Skeletal muscle satellite cell (primary cell): ENCODE results near the gene HAUS7.

ENCODE experiments used
- H3K27me3 ChIP-seq: 2 replicates; pipeline ENCODE4 v1.7.0; 2013; ENCODE audit warnings: low read length; ENCODE audit not compliant: control insufficient read depth, insufficient read depth
- H3K36me3 ChIP-seq: 2 replicates; pipeline ENCODE4 v1.7.0; 2013; ENCODE audit warnings: mild to moderate bottlenecking, control low read depth, low read length; ENCODE audit not compliant: insufficient read depth
- H3K4me1 ChIP-seq: 2 replicates; pipeline ENCODE4 v1.7.0; 2013; ENCODE audit warnings: low read length; ENCODE audit not compliant: control insufficient read depth, insufficient read depth
- H3K4me2 ChIP-seq: 2 replicates; pipeline ENCODE4 v1.7.0; 2013; ENCODE audit warnings: mild to moderate bottlenecking, low read length
- H3K4me3 ChIP-seq: 2 replicates; pipeline ENCODE4 v1.7.0; 2013; ENCODE audit warnings: low read length
- H3K9ac ChIP-seq: 2 replicates; pipeline ENCODE4 v1.7.0; 2013; ENCODE audit warnings: mild to moderate bottlenecking, low read depth, low read length, moderate library complexity
- H3K9me3 ChIP-seq: replicated peaks from 2 replicates; pipeline ENCODE4 v1.7.0; 2013; ENCODE audit warnings: mild to moderate bottlenecking, control low read depth, low read length

The HAUS7 gene

GRCh38 chrX:153510383-153510782 lies 40.0 kb upstream of the HAUS7 start:
- no peaks in the 10 kb centered on the region for H3K36me3 ChIP-seq
- H3K9ac ChIP-seq, result no peak overlapping the region
- H3K4me1 ChIP-seq, result no peaks in the 10 kb centered on the region
- H3K27me3 ChIP-seq, result no peaks in the 10 kb centered on the region
- no peak overlapping the region for H3K4me2 ChIP-seq
- H3K4me3 ChIP-seq, result no peak overlapping the region
- no peaks in the 10 kb centered on the region for H3K9me3 ChIP-seq

GRCh38 chrX:153509592-153509991 lies 39.2 kb upstream of the HAUS7 start:
- Histone ChIP-seq H3K36me3 (no peaks in the 10 kb centered on the region), H3K27me3 (no peaks in the 10 kb centered on the region), H3K9ac (no peak overlapping the region), H3K4me3 (no peak overlapping the region), H3K9me3 (no peaks in the 10 kb centered on the region), H3K4me1 (no peaks in the 10 kb centered on the region), H3K4me2 (no peak overlapping the region)

- H3K9ac ChIP-seq, result no peak overlapping the region
- H3K36me3 ChIP-seq, result no peaks in the 10 kb centered on the region
- H3K27me3 ChIP-seq, result no peaks in the 10 kb centered on the region
- H3K9me3 ChIP-seq, result no peaks in the 10 kb centered on the region
- no peaks in the 10 kb centered on the region for H3K4me1 ChIP-seq
- H3K4me2 ChIP-seq, result no peak overlapping the region
- H3K4me3 ChIP-seq, result no peak overlapping the region
Measured at GRCh38 chrX:153507484-153508178, 37.3 kb upstream of the HAUS7 start.

GRCh38 chrX:153505361-153505760 lies 35.0 kb upstream of the HAUS7 start:
- H3K4me1 ChIP-seq, result no peaks in the 10 kb centered on the region
- H3K9ac ChIP-seq, result no peak overlapping the region
- no peaks in the 10 kb centered on the region for H3K9me3 ChIP-seq
- H3K36me3 ChIP-seq, result no peaks in the 10 kb centered on the region
- no peak overlapping the region for H3K4me3 ChIP-seq
- H3K27me3 ChIP-seq, result no peaks in the 10 kb centered on the region
- H3K4me2 ChIP-seq, result no peak overlapping the region

GRCh38 chrX:153504445-153505016 lies 34.2 kb upstream of the HAUS7 start:
- no peaks in the 10 kb centered on the region for H3K4me1 ChIP-seq
- H3K9me3 ChIP-seq, result no peaks in the 10 kb centered on the region
- no peak overlapping the region for H3K9ac ChIP-seq
- H3K36me3 ChIP-seq, result no peaks in the 10 kb centered on the region
- no peak overlapping the region for H3K4me2 ChIP-seq
- H3K4me3 ChIP-seq, result no peak overlapping the region
- H3K27me3 ChIP-seq, result no peaks in the 10 kb centered on the region

- Histone ChIP-seq H3K27me3 (no peaks in the 10 kb centered on the region), H3K36me3 (no peaks in the 10 kb centered on the region), H3K4me1 (no peaks in the 10 kb centered on the region), H3K4me3 (no peak overlapping the region), H3K9ac (no peak overlapping the region), H3K9me3 (no peaks in the 10 kb centered on the region), H3K4me2 (no peak overlapping the region)
Measured at GRCh38 chrX:153502796-153503195, 32.4 kb upstream of the HAUS7 start.

- H3K4me2 ChIP-seq, result no peak overlapping the region
- no peak overlapping the region for H3K9ac ChIP-seq
- H3K9me3 ChIP-seq, result no peaks in the 10 kb centered on the region
- no peaks in the 10 kb centered on the region for H3K27me3 ChIP-seq
- H3K4me3 ChIP-seq, result no peak overlapping the region
- no peaks in the 10 kb centered on the region for H3K36me3 ChIP-seq
- no peaks in the 10 kb centered on the region for H3K4me1 ChIP-seq
Measured at GRCh38 chrX:153502131-153502530, 31.8 kb upstream of the HAUS7 start.

- Histone ChIP-seq H3K27me3 (no peaks in the 10 kb centered on the region), H3K9ac (no peak overlapping the region), H3K4me3 (no peak overlapping the region), H3K4me2 (no peak overlapping the region), H3K4me1 (no peaks in the 10 kb centered on the region), H3K9me3 (no peaks in the 10 kb centered on the region), H3K36me3 (no peaks in the 10 kb centered on the region)
Measured at GRCh38 chrX:153501530-153501929, 31.2 kb upstream of the HAUS7 start.

GRCh38 chrX:153500676-153501280 lies 30.4 kb upstream of the HAUS7 start:
- H3K27me3 ChIP-seq, result no peaks in the 10 kb centered on the region
- H3K9ac ChIP-seq, result no peak overlapping the region
- no peaks in the 10 kb centered on the region for H3K4me1 ChIP-seq
- no peaks in the 10 kb centered on the region for H3K36me3 ChIP-seq
- no peaks in the 10 kb centered on the region for H3K9me3 ChIP-seq
- H3K4me2 ChIP-seq, result no peak overlapping the region
- no peak overlapping the region for H3K4me3 ChIP-seq

- no peaks in the 10 kb centered on the region for H3K36me3 ChIP-seq
- peaks cover 6% of the 10 kb centered on the region for H3K4me1 ChIP-seq
- H3K4me2 ChIP-seq, result no peak overlapping the region
- no peaks in the 10 kb centered on the region for H3K27me3 ChIP-seq
- H3K9me3 ChIP-seq, result no peaks in the 10 kb centered on the region
- no peak overlapping the region for H3K4me3 ChIP-seq
- H3K9ac ChIP-seq, result no peak overlapping the region
Measured at GRCh38 chrX:153499876-153500275, 29.5 kb upstream of the HAUS7 start.

- H3K9me3 ChIP-seq, result no peaks in the 10 kb centered on the region
- H3K36me3 ChIP-seq, result no peaks in the 10 kb centered on the region
- H3K4me2 ChIP-seq, result no peak overlapping the region
- no peaks in the 10 kb centered on the region for H3K27me3 ChIP-seq
- H3K4me1 ChIP-seq, result peaks cover 8% of the 10 kb centered on the region
- no peak overlapping the region for H3K4me3 ChIP-seq
- H3K9ac ChIP-seq, result no peak overlapping the region
Measured at GRCh38 chrX:153499341-153499740, 29.0 kb upstream of the HAUS7 start.

GRCh38 chrX:153498453-153498852 lies 28.1 kb upstream of the HAUS7 start:
- no peak overlapping the region for H3K9ac ChIP-seq
- no peaks in the 10 kb centered on the region for H3K9me3 ChIP-seq
- H3K27me3 ChIP-seq, result no peaks in the 10 kb centered on the region
- no peaks in the 10 kb centered on the region for H3K36me3 ChIP-seq
- no peak overlapping the region for H3K4me2 ChIP-seq
- no peak overlapping the region for H3K4me3 ChIP-seq
- peaks cover 13% of the 10 kb centered on the region for H3K4me1 ChIP-seq
